Peyer's patch (tissue), 4 donors: Measurements from ENCODE around the gene RHBDF2.

Source experiments
- CTCF ChIP-seq, 6 experiments: fragments of 450-650 bp in 4 of 6; fragments of 200-600 bp in 2 of 6; sonication (generic) in 1 of 6; IDR thresholded peaks; one replicate each; pipeline ENCODE4 v1.5.1; 2017 to 2019; ENCODE audit warnings: antibody characterized with exemption in 6 of 6, mild to moderate bottlenecking in 3 of 6, moderate library complexity in 1 of 6
- POLR2A ChIP-seq, 2 donors: fragments of 450-650 bp; IDR thresholded peaks; one replicate each; pipeline ENCODE4 v1.5.1; 2017; ENCODE audit warnings: antibody characterized with exemption in 2 of 2, mild to moderate bottlenecking in 2 of 2, moderate library complexity in 2 of 2

GRCh38 chr17:76451506-76451905 is 49.7 kb downstream of the RHBDF2 start:
- no peak for TF ChIP-seq CTCF (IDR thresholded peaks at IDR 0.05)
- no peak for TF ChIP-seq POLR2A (IDR thresholded peaks at IDR 0.05)
